HG03097 (cell line): ENCODE data around the gene NPW.

ENCODE experiments used
- ATAC-seq: cut with Tn5 transposase; IDR thresholded peaks from one replicate; pipeline ENCODE4 v1.9.1; 2021; ENCODE audit not compliant: unreplicated experiment, low FRiP score

Gene NPW

GRCh38 chr16:2019518-2019920 is at the start of gene NPW:
NPW (plus strand) TSS chr16:2019785.
- no peak for ATAC-seq

- peak; percentile 58 for ATAC-seq
Observed at GRCh38 chr16:1971796-1972489, 47.6 kb upstream of the NPW start, which contains the start of gene TBL3. TBL3 (plus strand) TSS chr16:1972053; CDS start chr16:1972165, 112 bp downstream.

DNA sequence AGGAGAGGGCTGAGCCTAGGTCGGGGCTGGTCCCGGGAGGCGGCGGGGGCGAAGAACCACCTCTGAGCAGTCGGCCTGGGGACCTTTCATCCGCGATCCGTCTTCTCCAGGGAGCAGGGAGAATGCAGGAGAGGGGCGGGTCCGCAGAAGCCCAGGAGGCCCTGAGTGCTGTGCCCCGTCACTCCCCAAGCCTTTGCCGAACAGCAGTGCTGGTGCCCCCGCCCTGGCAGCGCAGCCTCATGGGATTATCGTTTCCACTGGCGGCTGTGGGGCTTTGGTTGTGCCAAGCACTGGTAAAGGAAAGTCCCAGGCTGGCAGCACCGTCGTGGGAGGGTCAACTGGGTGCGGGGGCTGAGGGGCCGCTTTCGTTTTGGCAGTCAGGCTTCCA is 47.1 kb upstream of the NPW start:
- peak; percentile 2 for ATAC-seq

DNA sequence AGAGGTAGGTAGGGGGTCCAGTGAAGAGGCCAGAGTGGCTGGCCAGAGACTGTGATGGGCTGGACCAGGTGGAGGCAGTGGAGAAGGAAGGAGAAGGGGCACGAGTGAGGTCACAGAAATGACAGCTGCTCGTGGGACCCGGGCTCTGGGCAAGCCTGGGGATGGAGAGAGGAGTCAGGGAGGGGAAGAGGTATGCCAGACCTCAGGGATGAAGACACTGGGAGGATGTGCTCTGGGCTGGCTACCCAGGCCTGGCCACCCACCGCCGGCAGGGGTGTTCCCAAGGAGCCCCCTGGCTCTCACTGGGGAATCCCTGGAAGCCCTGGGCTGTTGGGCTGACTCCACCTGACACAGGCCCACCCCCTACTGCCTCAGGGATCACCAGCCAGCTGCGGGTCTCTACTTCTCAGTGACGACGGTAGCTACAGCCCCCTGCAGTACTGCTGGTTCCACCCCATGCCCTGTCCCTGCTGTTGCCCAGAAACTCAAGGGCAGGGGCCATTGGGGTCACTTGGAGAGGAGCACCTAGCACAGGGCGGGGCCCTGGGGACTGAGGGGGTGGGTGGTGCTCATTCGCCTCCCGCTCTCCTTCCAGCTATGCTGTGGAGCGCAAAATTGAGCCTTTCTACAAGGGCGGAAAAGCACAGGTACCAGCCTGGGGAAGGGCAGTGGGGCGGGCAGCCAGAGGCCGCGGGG is 46.0 kb upstream of the NPW start:
- no peak for ATAC-seq

- no peak for ATAC-seq
Observed at GRCh38 chr16:1974157-1975070, 45.2 kb upstream of the NPW start.

DNA sequence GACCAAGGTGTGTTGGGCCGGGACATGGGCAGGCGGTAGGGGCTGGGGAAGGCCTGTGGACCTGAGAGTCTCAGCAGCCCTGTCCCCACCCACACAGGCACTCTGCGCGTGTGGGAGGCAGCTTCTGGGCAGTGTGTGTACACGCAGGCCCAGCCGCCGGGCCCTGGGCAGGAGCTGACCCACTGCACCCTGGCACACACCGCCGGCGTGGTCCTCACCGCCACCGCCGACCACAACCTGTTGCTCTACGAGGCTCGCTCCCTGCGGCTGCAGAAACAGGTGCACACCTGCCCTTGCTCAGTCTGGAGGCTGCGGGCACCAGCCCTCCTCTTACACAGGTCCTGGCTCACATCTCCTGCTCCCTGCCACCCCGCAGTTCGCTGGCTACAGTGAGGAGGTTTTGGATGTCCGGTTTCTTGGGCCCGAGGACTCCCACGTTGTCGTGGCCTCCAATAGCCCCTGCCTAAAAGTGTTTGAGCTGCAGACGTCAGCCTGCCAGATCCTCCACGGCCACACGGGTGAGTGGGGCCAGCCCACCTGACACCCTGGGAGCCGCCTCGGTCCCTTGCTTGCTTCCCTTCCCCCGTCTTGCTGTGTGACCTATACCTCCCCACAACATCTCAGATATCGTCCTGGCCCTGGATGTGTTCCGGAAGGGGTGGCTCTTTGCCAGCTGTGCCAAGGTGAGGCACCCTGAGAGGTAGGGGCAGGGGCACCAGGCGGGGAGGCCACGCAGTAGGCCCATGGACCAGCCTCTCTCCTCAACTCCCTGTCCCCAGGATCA is 44.0 kb upstream of the NPW start:
- ATAC-seq = no peak

DNA sequence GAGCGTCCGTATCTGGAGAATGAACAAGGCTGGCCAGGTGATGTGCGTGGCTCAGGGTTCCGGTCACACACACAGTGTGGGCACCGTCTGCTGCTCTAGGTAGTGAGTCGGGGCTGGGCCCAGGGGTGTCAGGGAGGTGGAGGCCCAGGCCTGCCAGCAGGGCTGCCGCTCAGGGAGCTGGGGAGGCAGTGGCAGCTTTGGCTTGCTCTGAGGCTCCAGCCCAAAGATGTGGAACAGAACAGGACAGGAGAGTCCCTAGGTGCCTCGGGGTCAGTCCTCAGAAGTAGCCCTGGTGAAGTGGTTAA is 43.4 kb upstream of the NPW start:
- no peak for ATAC-seq

DNA sequence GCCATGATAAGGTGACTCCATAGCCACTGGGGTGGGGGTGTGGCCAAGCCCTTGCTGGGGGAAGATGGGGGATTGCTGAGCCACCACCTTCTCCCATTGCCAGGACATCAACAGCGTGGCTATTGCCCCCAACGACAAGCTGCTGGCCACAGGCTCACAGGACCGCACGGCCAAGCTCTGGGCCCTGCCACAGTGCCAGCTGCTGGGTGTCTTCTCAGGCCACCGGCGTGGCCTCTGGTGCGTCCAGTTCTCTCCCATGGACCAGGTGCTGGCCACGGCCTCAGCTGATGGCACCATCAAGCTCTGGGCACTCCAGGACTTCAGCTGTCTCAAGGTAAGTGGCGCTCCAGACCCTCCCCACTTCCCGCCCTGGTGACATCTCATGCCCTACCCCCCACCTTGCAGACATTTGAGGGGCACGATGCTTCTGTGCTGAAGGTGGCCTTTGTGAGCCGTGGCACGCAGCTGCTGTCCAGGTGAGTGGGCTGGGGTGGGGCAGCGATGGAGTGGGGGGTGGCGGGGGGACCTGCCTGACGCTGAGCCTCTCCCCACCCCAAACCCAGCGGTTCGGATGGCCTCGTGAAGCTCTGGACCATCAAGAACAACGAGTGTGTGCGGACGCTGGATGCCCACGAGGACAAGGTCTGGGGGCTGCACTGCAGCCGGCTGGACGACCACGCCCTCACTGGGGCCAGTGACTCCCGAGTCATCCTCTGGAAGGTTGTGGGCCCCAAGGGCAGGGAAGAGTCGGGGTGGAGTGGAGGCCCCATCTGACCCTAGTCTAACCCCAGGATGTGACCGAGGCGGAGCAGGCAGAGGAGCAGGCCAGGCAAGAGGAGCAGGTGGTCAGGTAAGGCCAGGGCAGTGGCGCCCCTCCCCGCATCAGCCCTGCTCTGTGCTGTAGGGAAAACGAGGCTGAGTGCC is 42.4 kb upstream of the NPW start:
- ATAC-seq = no peak

DNA sequence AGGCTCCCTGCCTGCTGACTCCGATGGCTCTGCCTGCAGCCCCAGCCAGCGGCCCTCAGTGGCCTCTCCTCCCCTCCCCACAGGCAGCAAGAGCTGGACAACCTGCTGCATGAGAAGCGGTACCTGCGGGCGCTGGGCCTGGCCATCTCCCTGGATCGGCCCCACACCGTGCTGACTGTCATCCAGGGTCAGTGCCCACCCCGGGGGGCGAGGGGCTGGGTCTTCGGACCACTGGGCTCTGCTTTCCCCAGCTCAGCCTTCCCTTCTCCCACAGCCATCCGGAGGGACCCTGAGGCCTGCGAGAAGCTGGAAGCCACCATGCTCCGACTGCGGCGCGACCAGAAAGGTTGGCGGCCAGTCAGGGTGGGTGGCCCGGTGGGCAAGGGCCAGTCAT is 41.7 kb upstream of the NPW start:
- ATAC-seq = no peak

DNA sequence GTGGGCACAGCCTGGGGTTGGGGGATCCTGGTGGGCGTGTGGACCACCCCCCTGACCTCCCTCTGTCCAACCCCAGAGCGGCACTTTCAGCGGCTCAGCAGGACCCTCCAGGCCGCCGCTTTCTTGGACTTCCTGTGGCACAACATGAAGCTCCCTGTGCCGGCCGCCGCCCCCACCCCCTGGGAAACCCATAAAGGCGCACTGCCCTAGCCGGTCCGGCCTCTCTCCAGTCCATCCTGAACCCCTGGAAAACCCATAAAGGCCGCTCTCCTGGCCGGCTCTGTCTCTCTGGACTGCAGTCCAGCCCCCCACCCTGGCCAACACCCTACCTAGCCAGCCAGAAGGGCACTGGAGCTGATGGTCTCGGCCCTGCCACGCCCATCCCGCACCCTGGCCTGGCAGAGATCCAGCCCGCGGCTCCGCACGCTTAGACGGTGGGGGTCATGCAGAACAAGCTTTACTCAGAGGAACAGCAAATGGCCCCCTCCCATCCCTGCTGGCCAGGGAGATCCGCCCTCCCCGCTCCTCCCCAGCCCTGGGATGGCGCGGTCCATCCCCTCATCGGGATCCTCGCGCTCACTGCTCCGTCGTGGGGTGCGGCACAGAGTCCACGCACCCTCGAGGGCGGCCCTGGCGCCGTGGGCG is 41.0 kb upstream of the NPW start:
- ATAC-seq = no peak

GRCh38 chr16:1979271-1980029 is 40.1 kb upstream of the NPW start:
- no peak for ATAC-seq

- no peak for ATAC-seq
Observed at GRCh38 chr16:1980030-1980769, 39.4 kb upstream of the NPW start.

DNA sequence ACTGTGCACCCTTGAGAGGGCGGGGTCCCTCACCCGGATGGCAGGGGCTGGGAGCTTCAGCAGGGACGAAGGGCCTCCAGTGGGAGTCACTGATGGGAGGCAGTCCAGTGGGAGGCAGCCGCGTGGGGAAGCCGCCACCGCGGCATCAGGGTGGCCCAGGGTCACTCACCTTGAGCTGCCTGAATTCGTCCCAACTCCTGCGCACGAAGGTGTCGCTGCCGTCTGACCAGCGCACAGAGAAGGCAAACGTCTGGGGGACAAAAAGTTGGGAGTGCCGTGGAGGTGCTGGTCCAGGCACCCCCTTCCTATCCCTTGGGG is 38.9 kb upstream of the NPW start:
- ATAC-seq = no peak

DNA sequence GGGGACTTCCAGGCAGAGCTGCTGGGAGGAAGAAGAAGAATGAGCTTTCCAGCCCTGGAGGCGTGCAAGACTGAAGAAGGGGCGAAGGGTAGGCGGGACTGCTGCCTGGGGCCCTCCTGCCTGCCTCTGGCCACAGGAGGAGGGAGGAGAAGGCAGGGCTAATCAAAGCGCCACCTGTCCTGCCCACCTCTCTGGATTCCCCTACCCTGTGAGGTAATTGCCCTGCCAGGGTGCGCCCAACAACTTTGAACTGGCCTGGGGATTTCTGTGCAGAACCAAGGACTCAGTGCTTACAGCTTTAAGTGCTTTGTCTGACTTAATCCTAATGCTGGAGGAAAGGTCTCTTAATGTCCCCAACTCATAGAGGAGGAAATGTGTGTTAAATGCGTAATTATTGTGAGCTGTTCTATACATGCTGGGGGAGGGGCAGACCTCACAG is 38.2 kb upstream of the NPW start, which contains the start of gene NOXO1:
Gene NOXO1 (minus strand): TSS at position 72 of the 439 bp plus-strand sequence. CDS start 290 bp downstream, outside the sequence.
- ATAC-seq = no peak

DNA sequence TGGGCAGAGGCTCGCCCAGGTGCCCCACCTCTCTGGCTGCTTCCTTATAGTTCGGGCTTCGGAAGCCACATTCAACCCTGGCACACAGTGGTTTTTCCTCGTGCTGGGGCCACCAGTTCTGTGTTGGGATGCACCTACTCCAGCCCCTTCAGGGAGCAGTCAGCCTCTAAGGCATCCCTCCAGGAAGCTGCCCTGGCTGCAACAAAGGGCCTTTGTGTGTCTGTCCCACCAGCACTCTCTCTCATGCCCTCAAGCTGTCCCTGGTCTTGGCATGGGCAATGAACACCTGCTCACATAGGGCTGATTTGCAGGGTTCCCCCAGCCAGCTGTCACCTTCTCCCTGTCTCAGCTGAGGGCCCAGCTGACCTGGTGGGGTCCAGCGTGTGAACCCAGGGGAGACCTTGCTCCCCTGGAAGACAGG is 37.6 kb upstream of the NPW start:
- no peak for ATAC-seq

DNA sequence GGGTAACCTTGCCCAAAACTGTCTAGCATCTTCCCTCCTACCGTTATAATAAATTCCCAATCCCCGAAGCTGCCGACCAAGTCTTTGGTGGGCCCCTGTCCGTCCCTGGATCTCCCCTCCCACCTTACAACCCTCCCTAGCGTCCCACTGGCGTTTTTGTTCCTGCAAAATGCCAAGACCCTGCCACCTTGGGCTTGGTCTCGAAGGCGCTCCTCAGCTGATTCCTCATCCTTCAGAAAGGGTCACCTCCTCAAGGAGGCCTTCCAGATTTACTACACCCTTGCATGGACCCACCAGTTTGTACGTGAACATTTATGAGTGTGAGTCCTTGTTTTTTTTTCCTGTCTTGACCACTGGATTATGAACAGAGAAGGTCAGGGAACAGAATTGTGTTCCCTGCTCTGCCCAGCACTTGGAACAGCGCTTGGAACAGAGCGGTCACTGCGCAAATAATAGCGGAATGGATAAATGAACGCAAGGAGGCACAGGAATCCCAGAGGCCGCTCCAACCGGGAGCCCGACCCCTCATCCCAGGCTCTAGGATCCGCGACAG is 36.5 kb upstream of the NPW start:
- no peak for ATAC-seq

DNA sequence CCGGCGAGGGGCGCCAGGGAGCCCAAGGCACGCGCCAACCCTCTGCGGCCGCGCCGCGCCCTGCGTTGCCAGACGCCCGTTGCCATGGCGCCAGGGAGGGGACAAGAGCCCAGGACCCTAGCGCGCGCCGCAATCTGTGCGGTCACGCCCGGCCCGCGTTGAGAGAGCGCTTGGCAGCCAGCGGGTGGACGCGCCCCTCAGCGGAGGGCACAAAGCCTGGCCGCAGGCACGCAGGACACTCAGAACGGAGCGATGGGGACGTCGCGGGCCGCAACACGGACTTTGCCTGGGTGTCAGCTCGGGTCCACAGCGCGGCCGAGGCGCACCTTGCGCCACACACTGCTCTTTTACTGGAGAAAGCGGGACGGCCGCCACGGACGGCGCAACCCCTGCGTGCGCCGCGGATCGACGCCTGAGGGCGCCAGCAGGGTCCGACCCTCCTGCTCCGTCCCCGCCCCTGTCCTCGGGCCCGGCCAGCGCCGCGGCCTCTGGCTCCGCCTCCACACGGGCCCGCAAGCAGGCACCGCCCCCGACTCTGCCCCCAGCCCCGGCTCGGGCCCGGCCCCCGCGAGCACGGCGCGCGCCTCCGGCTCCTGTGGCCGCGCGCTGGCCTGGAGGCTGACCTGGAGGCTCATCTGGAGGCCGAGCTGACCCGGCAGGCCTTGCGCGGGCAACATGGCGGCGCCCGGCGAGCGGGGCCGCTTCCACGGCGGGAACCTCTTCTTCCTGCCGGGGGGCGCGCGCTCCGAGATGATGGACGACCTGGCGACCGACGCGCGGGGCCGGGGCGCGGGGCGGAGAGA is 35.8 kb upstream of the NPW start, which contains the start of gene GFER:
Gene GFER (plus strand): TSS at position 650 of the 803 bp plus-strand sequence. CDS start 26 bp downstream, at position 676.
- ATAC-seq = peak; percentile 72
